GM18861 (cell line): ENCODE data around the gene TACC3.

Experiments used
- ATAC-seq: cut with Tn5 transposase; IDR thresholded peaks from one replicate; pipeline ENCODE4 v1.9.1; 2021; ENCODE audit not compliant: unreplicated experiment

The TACC3 gene

DNA sequence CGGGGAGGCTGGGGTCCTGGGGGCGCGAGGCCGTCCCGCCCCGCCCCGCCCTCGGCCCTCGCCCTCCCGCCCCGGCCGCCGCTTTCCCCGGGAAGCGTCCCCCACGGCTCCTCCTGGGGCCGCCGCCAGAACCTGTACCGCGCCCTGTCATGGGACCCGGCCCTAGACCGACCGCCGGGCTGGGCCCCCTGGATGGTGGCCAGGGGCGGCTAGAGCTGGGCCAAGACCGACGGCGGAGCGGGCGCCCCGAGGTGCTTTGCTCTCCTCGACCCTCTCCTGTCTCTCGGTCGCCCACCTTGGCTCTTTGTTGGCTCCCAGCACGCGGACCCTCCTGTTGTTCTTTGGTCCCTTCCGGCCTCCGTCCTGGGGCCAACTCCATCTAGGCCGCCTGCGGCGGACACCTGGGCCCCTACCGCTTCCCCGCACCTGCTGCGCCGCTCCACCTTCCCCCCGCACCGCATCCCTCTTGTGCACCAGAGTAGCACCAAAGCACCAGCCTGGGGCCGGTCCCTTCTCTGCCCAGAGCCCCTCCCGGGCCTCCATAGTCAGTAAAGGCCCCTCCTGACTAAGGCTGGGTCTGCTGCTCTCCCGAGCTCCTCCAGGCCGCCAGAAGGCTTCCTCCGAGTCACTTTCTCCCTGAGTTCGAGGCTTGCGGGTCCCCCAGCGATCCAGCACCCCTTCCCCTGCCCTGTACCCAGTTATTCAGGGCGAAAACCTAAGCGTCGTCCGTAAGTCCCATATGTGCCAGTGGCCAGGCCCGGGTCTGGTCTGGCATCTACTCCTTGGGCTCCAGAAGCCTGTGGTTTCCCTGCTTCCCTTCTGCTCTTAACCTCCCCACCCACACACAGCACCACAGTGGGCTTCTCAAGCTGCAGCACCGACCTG lies 587 bp downstream of the TACC3 start:
- no peak for ATAC-seq

- no peak for ATAC-seq
Measured at GRCh38 chr4:1722551-1723118, 1.3 kb downstream of the TACC3 start.

GRCh38 chr4:1723131-1723801 lies 1.9 kb downstream of the TACC3 start:
- no peak for ATAC-seq

- ATAC-seq, result no peak
Measured at GRCh38 chr4:1725521-1725920, 4.2 kb downstream of the TACC3 start.

GRCh38 chr4:1726146-1726934 lies 5.0 kb downstream of the TACC3 start:
- peak; percentile 38 for ATAC-seq

- ATAC-seq, result no peak
Measured at GRCh38 chr4:1727117-1728031, 6.1 kb downstream of the TACC3 start.

GRCh38 chr4:1728061-1728980 lies 7.0 kb downstream of the TACC3 start:
- ATAC-seq, result no peak

- no peak for ATAC-seq
Measured at GRCh38 chr4:1730532-1731135, 9.3 kb downstream of the TACC3 start.

GRCh38 chr4:1731180-1731579 lies 9.9 kb downstream of the TACC3 start:
- ATAC-seq, result no peak

DNA sequence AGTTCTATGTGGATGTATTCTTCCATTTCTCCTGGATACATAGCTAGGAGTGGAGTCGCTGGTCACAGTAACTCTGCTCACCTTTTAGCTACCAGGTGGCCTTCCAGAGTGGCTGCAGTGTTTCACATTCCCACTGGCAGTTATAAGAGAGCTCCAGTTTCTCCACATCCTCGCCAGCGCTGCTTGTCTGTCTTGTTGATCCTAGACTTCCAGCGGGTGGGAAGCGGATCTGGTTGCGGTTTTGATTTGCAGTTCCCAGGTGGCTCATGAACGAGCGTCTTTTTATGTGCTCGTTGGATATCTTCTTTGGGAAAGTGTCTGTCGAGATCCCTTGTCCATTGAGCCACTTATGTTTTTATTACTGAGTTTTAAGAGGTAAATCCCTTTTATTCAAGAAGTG lies 11.6 kb downstream of the TACC3 start:
- ATAC-seq, result no peak

- ATAC-seq, result no peak
Measured at GRCh38 chr4:1735215-1735614, 13.9 kb downstream of the TACC3 start.

DNA sequence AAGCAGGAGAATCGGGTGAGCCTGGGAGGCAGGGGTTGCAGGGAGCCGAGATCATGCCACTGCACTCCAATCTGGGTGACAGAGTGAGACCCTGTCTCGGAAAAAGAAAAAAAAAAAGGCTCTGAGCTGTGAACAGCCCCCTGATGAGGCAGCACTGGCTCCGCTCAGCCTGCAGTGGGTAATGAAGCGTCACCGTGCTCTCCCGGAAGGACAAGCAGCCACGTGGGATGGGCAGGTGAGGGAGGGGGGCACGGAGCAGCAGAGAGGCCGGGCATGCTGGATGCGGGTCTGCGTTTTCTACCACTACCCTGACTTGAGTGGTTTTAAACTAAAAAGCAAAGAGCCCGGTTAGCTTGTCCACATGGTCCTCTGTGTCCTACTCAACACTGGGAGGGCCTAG lies 15.5 kb downstream of the TACC3 start:
- ATAC-seq, result no peak

DNA sequence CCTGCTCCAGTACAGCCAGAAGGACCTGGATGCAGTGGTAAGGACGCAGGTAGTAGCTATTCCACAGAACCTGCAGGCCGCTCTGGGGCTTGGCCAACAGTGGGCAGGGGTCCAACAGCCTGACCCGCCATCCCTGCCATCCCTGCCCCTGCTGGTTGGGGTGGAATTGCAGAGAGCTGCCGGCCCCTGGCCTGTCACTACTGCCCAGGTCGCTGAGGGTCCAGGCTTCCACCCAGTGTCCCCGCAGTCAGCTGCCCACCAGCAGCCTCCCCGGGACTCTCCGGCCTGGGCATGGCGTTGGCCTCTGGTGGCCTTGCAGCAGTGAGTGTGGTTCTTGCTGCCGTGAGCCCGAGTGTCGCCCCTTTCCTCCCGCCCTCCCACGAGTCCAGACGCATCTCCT lies 16.3 kb downstream of the TACC3 start:
- ATAC-seq, result no peak

DNA sequence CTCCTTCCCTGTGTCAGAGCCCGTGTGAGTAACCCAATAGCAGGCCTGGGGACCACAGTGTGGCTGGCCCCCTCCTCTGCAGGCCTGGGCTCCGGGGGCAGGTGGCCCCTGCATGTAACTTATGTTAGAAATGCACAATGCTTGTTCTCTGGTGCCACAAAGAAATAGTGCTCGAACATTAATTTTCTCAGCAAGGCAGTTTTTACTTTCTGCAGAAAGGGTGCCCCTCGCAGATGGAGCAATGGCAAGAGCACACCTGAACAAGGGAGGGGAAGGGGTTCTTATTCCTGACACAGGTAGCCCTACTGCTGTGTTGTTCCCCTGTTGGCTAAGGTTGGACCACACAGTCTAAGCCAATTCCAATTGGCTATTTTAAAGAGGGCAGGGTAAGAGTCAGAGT lies 17.1 kb downstream of the TACC3 start:
- no peak for ATAC-seq

DNA sequence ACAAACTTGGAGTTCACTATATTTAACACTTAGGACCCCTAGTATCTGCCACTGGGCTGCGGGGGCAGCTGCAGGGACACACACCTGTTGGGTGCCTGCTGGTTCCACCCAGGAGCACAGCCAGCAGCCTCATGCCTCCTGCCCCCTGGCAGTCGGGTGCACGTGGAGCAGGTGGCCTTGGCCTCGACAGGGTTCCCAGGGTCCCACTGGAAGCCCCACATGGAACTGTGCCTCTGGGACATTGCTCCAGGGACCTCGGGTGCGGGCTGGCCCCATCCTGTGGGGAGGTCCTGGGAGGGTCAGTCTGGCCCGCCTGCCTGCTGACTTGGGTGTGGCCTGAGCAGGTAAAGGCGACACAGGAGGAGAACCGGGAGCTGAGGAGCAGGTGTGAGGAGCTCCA lies 18.0 kb downstream of the TACC3 start:
- ATAC-seq, result no peak

DNA sequence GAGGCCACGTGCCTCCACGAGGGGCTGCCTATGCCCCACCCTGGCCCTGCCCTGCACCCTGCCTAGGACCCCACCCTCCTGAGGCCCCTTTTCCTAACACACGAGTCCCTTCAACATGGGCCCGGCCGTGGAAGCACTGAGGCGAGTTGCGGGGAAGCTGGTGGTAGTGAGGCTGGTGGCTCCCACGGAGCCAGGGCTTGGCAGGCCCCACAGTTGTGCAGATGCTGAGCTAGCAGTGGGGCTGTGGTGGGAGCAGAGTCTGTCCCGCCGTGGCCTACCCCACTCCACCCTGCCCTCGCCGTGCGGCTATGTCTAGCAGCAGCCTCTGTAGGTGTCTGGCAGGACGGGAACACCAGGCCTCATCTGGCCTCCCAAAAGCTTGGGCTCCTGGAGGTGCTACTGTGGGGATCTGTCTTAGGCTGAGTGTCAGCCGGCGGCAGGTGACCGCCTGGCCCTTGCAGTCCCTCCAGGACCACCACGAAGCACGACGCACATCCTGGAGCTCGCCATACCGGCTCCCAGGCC lies 18.8 kb downstream of the TACC3 start:
- no peak for ATAC-seq

- no peak for ATAC-seq
Measured at GRCh38 chr4:1741208-1741607, 19.9 kb downstream of the TACC3 start.

GRCh38 chr4:1743551-1743950 lies 22.2 kb downstream of the TACC3 start:
- ATAC-seq, result no peak

- no peak for ATAC-seq
Measured at GRCh38 chr4:1743975-1744374, 22.7 kb downstream of the TACC3 start.
